ENCODE results near the gene LMTK3. TPM values are rescaled to one million over a fixed set of nuclear protein-coding genes. Genes with fewer than 3 reads are reported as not detected.

The LMTK3 gene
- total and polyA plus RNA-seq, 9 of the 15 experiments (the other 6 are each of a cell fraction or from before 2014, with no cell fraction given), result 0.35 to 12.3 (median 2.0) TPM; not detected in 2

- TF ChIP-seq RCOR1 (IDR thresholded peaks at IDR 0.05; ENCODE audit: borderline replicate concordance in 1 of 2, low read depth in 2 of 2, low read length in 2 of 2), result peak in 1 of 2 experiments; percentile 65; a peak in 1 of 4 replicates
- TF ChIP-seq, protein P1, sequence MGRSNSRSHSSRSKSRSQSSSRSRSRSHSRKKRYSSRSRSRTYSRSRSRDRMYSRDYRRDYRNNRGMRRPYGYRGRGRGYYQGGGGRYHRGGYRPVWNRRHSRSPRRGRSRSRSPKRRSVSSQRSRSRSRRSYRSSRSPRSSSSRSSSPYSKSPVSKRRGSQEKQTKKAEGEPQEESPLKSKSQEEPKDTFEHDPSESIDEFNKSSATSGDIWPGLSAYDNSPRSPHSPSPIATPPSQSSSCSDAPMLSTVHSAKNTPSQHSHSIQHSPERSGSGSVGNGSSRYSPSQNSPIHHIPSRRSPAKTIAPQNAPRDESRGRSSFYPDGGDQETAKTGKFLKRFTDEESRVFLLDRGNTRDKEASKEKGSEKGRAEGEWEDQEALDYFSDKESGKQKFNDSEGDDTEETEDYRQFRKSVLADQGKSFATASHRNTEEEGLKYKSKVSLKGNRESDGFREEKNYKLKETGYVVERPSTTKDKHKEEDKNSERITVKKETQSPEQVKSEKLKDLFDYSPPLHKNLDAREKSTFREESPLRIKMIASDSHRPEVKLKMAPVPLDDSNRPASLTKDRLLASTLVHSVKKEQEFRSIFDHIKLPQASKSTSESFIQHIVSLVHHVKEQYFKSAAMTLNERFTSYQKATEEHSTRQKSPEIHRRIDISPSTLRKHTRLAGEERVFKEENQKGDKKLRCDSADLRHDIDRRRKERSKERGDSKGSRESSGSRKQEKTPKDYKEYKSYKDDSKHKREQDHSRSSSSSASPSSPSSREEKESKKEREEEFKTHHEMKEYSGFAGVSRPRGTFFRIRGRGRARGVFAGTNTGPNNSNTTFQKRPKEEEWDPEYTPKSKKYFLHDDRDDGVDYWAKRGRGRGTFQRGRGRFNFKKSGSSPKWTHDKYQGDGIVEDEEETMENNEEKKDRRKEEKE (IDR thresholded peaks at IDR 0.05; ENCODE audit: borderline replicate concordance in 1 of 2, control insufficient read depth in 1 of 2, low read depth in 2 of 2, low read length in 1 of 2), result 0 out of 4 replicates have a peak, but pooled peaks of 1 of the 2 experiments have one; percentile 18
- TF ChIP-seq, protein P2, sequence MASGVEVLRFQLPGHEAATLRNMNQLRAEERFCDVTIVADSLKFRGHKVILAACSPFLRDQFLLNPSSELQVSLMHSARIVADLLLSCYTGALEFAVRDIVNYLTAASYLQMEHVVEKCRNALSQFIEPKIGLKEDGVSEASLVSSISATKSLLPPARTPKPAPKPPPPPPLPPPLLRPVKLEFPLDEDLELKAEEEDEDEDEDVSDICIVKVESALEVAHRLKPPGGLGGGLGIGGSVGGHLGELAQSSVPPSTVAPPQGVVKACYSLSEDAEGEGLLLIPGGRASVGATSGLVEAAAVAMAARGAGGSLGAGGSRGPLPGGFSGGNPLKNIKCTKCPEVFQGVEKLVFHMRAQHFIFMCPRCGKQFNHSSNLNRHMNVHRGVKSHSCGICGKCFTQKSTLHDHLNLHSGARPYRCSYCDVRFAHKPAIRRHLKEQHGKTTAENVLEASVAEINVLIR (CRISPR knock-in tag; IDR thresholded peaks at IDR 0.05), result no peak
- no peak for TF ChIP-seq ZNF3 (CRISPR knock-in tag; IDR thresholded peaks at IDR 0.05)
- no peak for TF ChIP-seq RBM14 (IDR thresholded peaks at IDR 0.05; ENCODE audit: borderline replicate concordance, insufficient read depth, low read depth, low read length)
- TF ChIP-seq, protein P3, sequence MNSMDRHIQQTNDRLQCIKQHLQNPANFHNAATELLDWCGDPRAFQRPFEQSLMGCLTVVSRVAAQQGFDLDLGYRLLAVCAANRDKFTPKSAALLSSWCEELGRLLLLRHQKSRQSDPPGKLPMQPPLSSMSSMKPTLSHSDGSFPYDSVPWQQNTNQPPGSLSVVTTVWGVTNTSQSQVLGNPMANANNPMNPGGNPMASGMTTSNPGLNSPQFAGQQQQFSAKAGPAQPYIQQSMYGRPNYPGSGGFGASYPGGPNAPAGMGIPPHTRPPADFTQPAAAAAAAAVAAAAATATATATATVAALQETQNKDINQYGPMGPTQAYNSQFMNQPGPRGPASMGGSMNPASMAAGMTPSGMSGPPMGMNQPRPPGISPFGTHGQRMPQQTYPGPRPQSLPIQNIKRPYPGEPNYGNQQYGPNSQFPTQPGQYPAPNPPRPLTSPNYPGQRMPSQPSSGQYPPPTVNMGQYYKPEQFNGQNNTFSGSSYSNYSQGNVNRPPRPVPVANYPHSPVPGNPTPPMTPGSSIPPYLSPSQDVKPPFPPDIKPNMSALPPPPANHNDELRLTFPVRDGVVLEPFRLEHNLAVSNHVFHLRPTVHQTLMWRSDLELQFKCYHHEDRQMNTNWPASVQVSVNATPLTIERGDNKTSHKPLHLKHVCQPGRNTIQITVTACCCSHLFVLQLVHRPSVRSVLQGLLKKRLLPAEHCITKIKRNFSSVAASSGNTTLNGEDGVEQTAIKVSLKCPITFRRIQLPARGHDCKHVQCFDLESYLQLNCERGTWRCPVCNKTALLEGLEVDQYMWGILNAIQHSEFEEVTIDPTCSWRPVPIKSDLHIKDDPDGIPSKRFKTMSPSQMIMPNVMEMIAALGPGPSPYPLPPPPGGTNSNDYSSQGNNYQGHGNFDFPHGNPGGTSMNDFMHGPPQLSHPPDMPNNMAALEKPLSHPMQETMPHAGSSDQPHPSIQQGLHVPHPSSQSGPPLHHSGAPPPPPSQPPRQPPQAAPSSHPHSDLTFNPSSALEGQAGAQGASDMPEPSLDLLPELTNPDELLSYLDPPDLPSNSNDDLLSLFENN (IDR thresholded peaks at IDR 0.05; ENCODE audit: low read depth in 2 of 2, low read length in 2 of 2), result peak in 1 of 2 experiments; percentile 56; a peak in 1 of 4 replicates
Measured at GRCh38 chr19:48445256-48445605, 66.4 kb downstream of the LMTK3 start (continued).
